ENCODE results near the gene ENTPD2.
"Not testable (repeated sequence)": the region's sequence is repeated elsewhere in the genome, so short reads cannot be mapped to it uniquely, and the experiment has no call there.

The ENTPD2 gene

GRCh38 chr9:137012694-137013570 is 40.9 kb downstream of the ENTPD2 start:
- DNase-seq: no peak

- no peak for DNase-seq
Measured at GRCh38 chr9:137011907-137012675, 41.8 kb downstream of the ENTPD2 start.

- no peak for DNase-seq
Measured at GRCh38 chr9:137011156-137011555, 42.7 kb downstream of the ENTPD2 start.

GRCh38 chr9:137009938-137010732 is 43.7 kb downstream of the ENTPD2 start:
- no peak for DNase-seq

GRCh38 chr9:137009217-137009616 is 44.6 kb downstream of the ENTPD2 start:
- no peak for DNase-seq

- DNase-seq: no peak
Measured at GRCh38 chr9:137008312-137008711, 45.5 kb downstream of the ENTPD2 start.

GRCh38 chr9:137007816-137008270 is 46.0 kb downstream of the ENTPD2 start:
- no peak for DNase-seq

- no peak for DNase-seq
Measured at GRCh38 chr9:137007108-137007815, 46.6 kb downstream of the ENTPD2 start.

- DNase-seq: no peak
Measured at GRCh38 chr9:137006116-137007003, 47.5 kb downstream of the ENTPD2 start.

- DNase-seq: not testable (repeated sequence)
Measured at GRCh38 chr9:137004285-137004684, 49.6 kb downstream of the ENTPD2 start.

GRCh38 chr9:137002646-137003041 is 51.2 kb downstream of the ENTPD2 start:
- no peak for DNase-seq

GRCh38 chr9:137001857-137002645 is 51.8 kb downstream of the ENTPD2 start:
- no peak for DNase-seq

- peak; percentile 29 for DNase-seq
Measured at GRCh38 chr9:137000177-137000930, 53.5 kb downstream of the ENTPD2 start.

All from stimulated activated naive CD4-positive, alpha-beta T cell treated with Interleukin-2 at 50 U/mL for 16 hours (primary cell).